H1 (cell line): Measurements from ENCODE around the gene EXOC2. TPM values are rescaled to one million over a fixed set of nuclear protein-coding genes. Genes with fewer than 3 reads are reported as not detected.

ENCODE experiments used
- CTCF ChIA-PET: fragments of 300-600 bp; sonication (Branson Sonifier 250); formaldehyde crosslinking; loops from one replicate; lab custom pipeline; 2021; ENCODE audit not compliant: partially characterized antibody; lab: Charles Lee
- POLR2A ChIA-PET: fragments of 300-600 bp; sonication (Branson Sonifier 250); formaldehyde crosslinking; loops from one replicate; lab custom pipeline; 2021; ENCODE audit warnings: inconsistent platforms; ENCODE audit not compliant: partially characterized antibody; lab: Charles Lee
- DNase-seq, 2 experiments: peaks; one replicate each; pipeline versions ENCODE4 v3.0.0 to v3.0.0-alpha.2; 2010 to 2022; ENCODE audit warnings: low spot score in 2 of 2, low read depth in 1 of 2, mixed read lengths in 1 of 2
- FAIRE-seq: peaks from 2 replicates; lab custom pipeline; 2011; peaks lifted over from hg19 to GRCh38; lab: Jason Lieb, UNC
- H2AFZ ChIP-seq: 2 replicates; pipeline ENCODE4 v1.8.1; 2012; ENCODE audit warnings: low read length, inconsistent platforms
- H2AK5ac ChIP-seq: 2 replicates; pipeline ENCODE4 v1.6.1; 2013; ENCODE audit warnings: low read depth, low read length
- H2BK120ac ChIP-seq: replicated peaks from 2 replicates; pipeline ENCODE3; 2013; ENCODE audit warnings: low read depth, low read length, inconsistent platforms
- H2BK12ac ChIP-seq: 2 replicates; pipeline ENCODE4 v1.6.1; 2013; ENCODE audit warnings: low read depth, low read length
- H2BK15ac ChIP-seq: 2 replicates; pipeline ENCODE4 v1.6.1; 2013; ENCODE audit warnings: low read length
- H2BK20ac ChIP-seq: 2 replicates; pipeline ENCODE4 v1.6.1; 2013; ENCODE audit warnings: low read length
- H2BK5ac ChIP-seq: 2 replicates; pipeline ENCODE4 v1.6.1; 2013; ENCODE audit warnings: low read depth, low read length
- H3K14ac ChIP-seq: 2 replicates; pipeline ENCODE4 v1.6.1; 2013; ENCODE audit warnings: inconsistent platforms; ENCODE audit not compliant: insufficient read length
- H3K18ac ChIP-seq: 2 replicates; pipeline ENCODE4 v1.6.1; 2013; ENCODE audit warnings: low read length; ENCODE audit errors: extremely low read depth
- H3K23ac ChIP-seq: 2 replicates; pipeline ENCODE4 v1.6.1; 2013; ENCODE audit warnings: inconsistent platforms; ENCODE audit not compliant: insufficient read length
- H3K23me2 ChIP-seq: 2 replicates; pipeline ENCODE4 v1.6.1; 2013; ENCODE audit warnings: low read depth, low read length
- H3K27ac ChIP-seq: 2 replicates; pipeline ENCODE4 v1.6.1; 2011; ENCODE audit warnings: low read depth, low read length, inconsistent platforms
- H3K27me3 ChIP-seq, 4 experiments: replicated peaks in 1 of 4; 1 replicate in 1 of 4; 2 replicates in 3 of 4; pipeline versions ENCODE4 v1.6.1 to v1.8.1; 2011 to 2013; ENCODE audit warnings: low read length in 3 of 4, mild to moderate bottlenecking in 3 of 4, inconsistent platforms in 2 of 4, mixed read lengths in 2 of 4, moderate library complexity in 1 of 4; ENCODE audit not compliant: control insufficient read depth in 3 of 4, insufficient read depth in 3 of 4; ENCODE audit errors: extremely low read depth in 1 of 4
- H3K36me3 ChIP-seq, 4 experiments: 2 replicates each; pipeline versions ENCODE4 v1.6.1 to v1.8.1; 2011 to 2013; ENCODE audit warnings: mild to moderate bottlenecking in 4 of 4, low read length in 3 of 4, moderate library complexity in 2 of 4, control low read depth in 1 of 4, inconsistent platforms in 1 of 4; ENCODE audit not compliant: insufficient read depth in 4 of 4, control insufficient read depth in 2 of 4
- H3K4ac ChIP-seq: replicated peaks from 2 replicates; pipeline ENCODE3; 2013; ENCODE audit warnings: low read length, low read depth, mixed read lengths, inconsistent platforms; ENCODE audit not compliant: insufficient read length
- H3K4me1 ChIP-seq, 4 experiments: replicated peaks in 1 of 4; 1 replicate in 1 of 4; 2 replicates in 3 of 4; pipeline versions ENCODE4 v1.6.1 to v1.8.1; 2011 to 2013; ENCODE audit warnings: low read length in 3 of 4, inconsistent platforms in 2 of 4, mixed read lengths in 1 of 4; ENCODE audit not compliant: insufficient read depth in 4 of 4, control insufficient read depth in 3 of 4
- H3K4me2 ChIP-seq, 2 experiments: 2 replicates each; pipeline versions ENCODE4 v1.6.1 to v1.8.1; 2011 to 2013; ENCODE audit warnings: low read depth in 2 of 2, low read length in 2 of 2, control low read depth in 1 of 2, inconsistent platforms in 1 of 2, mild to moderate bottlenecking in 1 of 2; ENCODE audit not compliant: insufficient read depth in 1 of 2
- H3K4me3 ChIP-seq, 4 experiments: fragments of 200-600, 300-600 bp in 1 of 4; sonication (generic), shearing (Covaris generic), sonication (Bioruptor Twin) in 1 of 4; 2 replicates each; pipeline versions ENCODE4 v1.5.1 to v1.8.1; 2011 to 2016; ENCODE audit warnings: low read length in 4 of 4, low read depth in 3 of 4, control low read depth in 2 of 4, inconsistent platforms in 2 of 4, mild to moderate bottlenecking in 2 of 4, mixed read lengths in 1 of 4, moderate library complexity in 1 of 4; ENCODE audit not compliant: insufficient read depth in 2 of 4; ENCODE audit errors: extremely low read depth in 1 of 4
- H3K56ac ChIP-seq: replicated peaks from 2 replicates; pipeline ENCODE3; 2013; ENCODE audit warnings: low read depth, mild to moderate bottlenecking, mixed read lengths, low read length, inconsistent platforms; ENCODE audit not compliant: insufficient read length
- H3K79me1 ChIP-seq: 2 replicates; pipeline ENCODE4 v1.6.1; 2013; ENCODE audit warnings: low read depth, low read length, control low read depth
- H3K79me2 ChIP-seq, 2 experiments: 2 replicates each; pipeline versions ENCODE4 v1.6.1 to v1.8.1; 2012 to 2013; ENCODE audit warnings: low read length in 2 of 2, mild to moderate bottlenecking in 2 of 2, inconsistent platforms in 1 of 2; ENCODE audit not compliant: insufficient read depth in 2 of 2, control insufficient read depth in 1 of 2
- H3K9ac ChIP-seq, 4 experiments: replicated peaks in 1 of 4; 1 replicate in 1 of 4; 2 replicates in 3 of 4; pipeline versions ENCODE4 v1.6.1 to v1.8.1; 2011 to 2013; ENCODE audit warnings: low read depth in 3 of 4, low read length in 3 of 4, control low read depth in 2 of 4, mild to moderate bottlenecking in 2 of 4, moderate library complexity in 2 of 4, inconsistent platforms in 1 of 4; ENCODE audit errors: extremely low read depth in 1 of 4
- H3K9me3 ChIP-seq, 2 experiments: 2 replicates each; pipeline versions ENCODE4 v1.6.1 to v1.8.1; 2012 to 2013; ENCODE audit warnings: mild to moderate bottlenecking in 2 of 2, moderate library complexity in 2 of 2, control low read depth in 1 of 2, inconsistent platforms in 1 of 2, low read depth in 1 of 2, low read length in 1 of 2, mixed read lengths in 1 of 2; ENCODE audit not compliant: insufficient read depth in 2 of 2
- H4K20me1 ChIP-seq, 2 experiments: replicated peaks in 1 of 2; 2 replicates each; pipeline versions ENCODE3 to v1.8.1; 2011 to 2013; ENCODE audit warnings: inconsistent platforms in 2 of 2, low read length in 2 of 2, mild to moderate bottlenecking in 1 of 2; ENCODE audit not compliant: insufficient read depth in 2 of 2, control insufficient read depth in 1 of 2
- H4K5ac ChIP-seq: 2 replicates; pipeline ENCODE4 v1.6.1; 2013; ENCODE audit warnings: low read length, low read depth, mixed read lengths, inconsistent platforms; ENCODE audit not compliant: insufficient read length
- H4K8ac ChIP-seq: 2 replicates; pipeline ENCODE4 v1.8.0; 2013; ENCODE audit warnings: mild to moderate bottlenecking, moderate library complexity, low read length, inconsistent platforms; ENCODE audit not compliant: insufficient read depth; ENCODE audit errors: extremely low read depth
- H4K91ac ChIP-seq: replicated peaks from 2 replicates; pipeline ENCODE3; 2013; ENCODE audit warnings: low read length, mixed read lengths, inconsistent platforms; ENCODE audit not compliant: insufficient read length
- POLR2A ChIP-seq, 2 experiments: IDR thresholded peaks; 1 replicate in 1 of 2; 2 replicates in 1 of 2; pipeline ENCODE4 v1.6.1; 2011; ENCODE audit warnings: low read depth in 2 of 2, low read length in 2 of 2, mild to moderate bottlenecking in 2 of 2; ENCODE audit errors: control extremely low read depth in 1 of 2
- RBBP5 ChIP-seq: IDR thresholded peaks from 2 replicates; pipeline ENCODE4 v1.7.1; 2012; ENCODE audit warnings: low read depth, mild to moderate bottlenecking, inconsistent platforms, low read length, moderate library complexity, borderline replicate concordance
- WGBS, 2 experiments: shearing (Covaris generic) in 1 of 2; methylation state at CpG; one replicate each; pipeline versions ENCODE4 v1.1.6 to v1.1.7; 2013 to 2015; ENCODE audit warnings: low lambda C conversion rate in 2 of 2, mixed read lengths in 2 of 2, inconsistent platforms in 1 of 2, low coverage in 1 of 2, missing lambda C conversion rate in 1 of 2; ENCODE audit not compliant: insufficient replicate concordance in 2 of 2, insufficient coverage in 1 of 2, insufficient read length in 1 of 2; ENCODE audit errors: extremely low coverage in 1 of 2, missing lambda C conversion rate in 1 of 2; 5-methylcytosine and 5-hydroxymethylcytosine counted together
- long read RNA-seq, 2 experiments: library from RNA in 1 of 2; library from capped mRNA in 1 of 2; stranded (forward); transcript quantifications; one replicate each; pipeline ENCODE4 v2.0.0, GENCODE V29; 2021; ENCODE audit warnings: inconsistent platforms in 1 of 2
- polyA minus RNA-seq, 3 experiments: library from RNA; depleted of rRNA, polyadenylated mRNA; stranded (reverse); fragments of >200 nt; gene quantifications; 1 replicate in 2 of 3; 2 replicates in 1 of 3; pipeline ENCODE4 v1.2.3, GENCODE V29; 2011
- polyA plus RNA-seq, 7 experiments: library from polyadenylated mRNA; depleted of rRNA in 3 of 7; stranded (reverse) in 5 of 7; unstranded in 2 of 7; fragments of >200 nt in 5 of 7; fragments of 200-250 nt in 2 of 7; gene quantifications; 1 replicate in 5 of 7; 2 replicates in 1 of 7; 4 replicates in 1 of 7; pipeline versions ENCODE4 v1.2.1 to v1.2.3, GENCODE V29; 2011 to 2013; ENCODE audit warnings: missing spikeins in 2 of 7, mixed read lengths in 2 of 7
- total RNA-seq: library from RNA; stranded (reverse); fragmentation: NEBNext Ultra II Directional; extraction: Animal tissue kit (Norgen Biotek cat#: 25700); gene quantifications from 2 replicates; pipeline ENCODE4 v1.2.1, GENCODE V29; 2021
- TF ChIP-seq, protein P1 (sequence below): IDR thresholded peaks from 2 replicates; pipeline ENCODE4 v1.6.1; 2012; ENCODE audit warnings: inconsistent platforms

The EXOC2 gene, protein sequence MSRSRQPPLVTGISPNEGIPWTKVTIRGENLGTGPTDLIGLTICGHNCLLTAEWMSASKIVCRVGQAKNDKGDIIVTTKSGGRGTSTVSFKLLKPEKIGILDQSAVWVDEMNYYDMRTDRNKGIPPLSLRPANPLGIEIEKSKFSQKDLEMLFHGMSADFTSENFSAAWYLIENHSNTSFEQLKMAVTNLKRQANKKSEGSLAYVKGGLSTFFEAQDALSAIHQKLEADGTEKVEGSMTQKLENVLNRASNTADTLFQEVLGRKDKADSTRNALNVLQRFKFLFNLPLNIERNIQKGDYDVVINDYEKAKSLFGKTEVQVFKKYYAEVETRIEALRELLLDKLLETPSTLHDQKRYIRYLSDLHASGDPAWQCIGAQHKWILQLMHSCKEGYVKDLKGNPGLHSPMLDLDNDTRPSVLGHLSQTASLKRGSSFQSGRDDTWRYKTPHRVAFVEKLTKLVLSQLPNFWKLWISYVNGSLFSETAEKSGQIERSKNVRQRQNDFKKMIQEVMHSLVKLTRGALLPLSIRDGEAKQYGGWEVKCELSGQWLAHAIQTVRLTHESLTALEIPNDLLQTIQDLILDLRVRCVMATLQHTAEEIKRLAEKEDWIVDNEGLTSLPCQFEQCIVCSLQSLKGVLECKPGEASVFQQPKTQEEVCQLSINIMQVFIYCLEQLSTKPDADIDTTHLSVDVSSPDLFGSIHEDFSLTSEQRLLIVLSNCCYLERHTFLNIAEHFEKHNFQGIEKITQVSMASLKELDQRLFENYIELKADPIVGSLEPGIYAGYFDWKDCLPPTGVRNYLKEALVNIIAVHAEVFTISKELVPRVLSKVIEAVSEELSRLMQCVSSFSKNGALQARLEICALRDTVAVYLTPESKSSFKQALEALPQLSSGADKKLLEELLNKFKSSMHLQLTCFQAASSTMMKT
- total RNA-seq = 44.2 and 44.4 TPM in 2 replicates
- polyA plus RNA-seq (2011; rRNA removed) = 23.2 and 25.5 TPM in 2 replicates
- polyA plus RNA-seq (2011; cell fraction: cytosol; rRNA removed) = 28.3 TPM
- 27.7 TPM for polyA plus RNA-seq (2011; cell fraction: nucleus; rRNA removed)
- polyA plus RNA-seq (2012, experiment 1 of 2) = 30.1 to 41.3 TPM (median 33.8 TPM) in 4 replicates
- 2.3 TPM for polyA plus RNA-seq (2012, experiment 2 of 2)
- 26.5 TPM for polyA plus RNA-seq (2013, experiment 1 of 2)
- polyA plus RNA-seq (2013, experiment 2 of 2) = 25.7 TPM
- polyA minus RNA-seq (2011; rRNA and poly(A)+ RNA removed) = 78.4 and 86.5 TPM in 2 replicates
- 32.3 TPM for polyA minus RNA-seq (2011; cell fraction: cytosol; rRNA and poly(A)+ RNA removed)
- 61.7 TPM for polyA minus RNA-seq (2011; cell fraction: nucleus; rRNA and poly(A)+ RNA removed)
- long read RNA-seq, experiment 1, full-length matches to known transcripts = 8 of 56 reads
- long read RNA-seq, experiment 1, partial matches to known transcripts = 23 of 56 reads
- long read RNA-seq, experiment 1, other reads (novel, unspliced or antisense) = 25 of 56 reads
- long read RNA-seq, experiment 2, full-length matches to known transcripts = 4 of 18 reads
- long read RNA-seq, experiment 2, partial matches to known transcripts = 3 of 18 reads
- long read RNA-seq, experiment 2, other reads (novel, unspliced or antisense) = 11 of 18 reads

DNA sequence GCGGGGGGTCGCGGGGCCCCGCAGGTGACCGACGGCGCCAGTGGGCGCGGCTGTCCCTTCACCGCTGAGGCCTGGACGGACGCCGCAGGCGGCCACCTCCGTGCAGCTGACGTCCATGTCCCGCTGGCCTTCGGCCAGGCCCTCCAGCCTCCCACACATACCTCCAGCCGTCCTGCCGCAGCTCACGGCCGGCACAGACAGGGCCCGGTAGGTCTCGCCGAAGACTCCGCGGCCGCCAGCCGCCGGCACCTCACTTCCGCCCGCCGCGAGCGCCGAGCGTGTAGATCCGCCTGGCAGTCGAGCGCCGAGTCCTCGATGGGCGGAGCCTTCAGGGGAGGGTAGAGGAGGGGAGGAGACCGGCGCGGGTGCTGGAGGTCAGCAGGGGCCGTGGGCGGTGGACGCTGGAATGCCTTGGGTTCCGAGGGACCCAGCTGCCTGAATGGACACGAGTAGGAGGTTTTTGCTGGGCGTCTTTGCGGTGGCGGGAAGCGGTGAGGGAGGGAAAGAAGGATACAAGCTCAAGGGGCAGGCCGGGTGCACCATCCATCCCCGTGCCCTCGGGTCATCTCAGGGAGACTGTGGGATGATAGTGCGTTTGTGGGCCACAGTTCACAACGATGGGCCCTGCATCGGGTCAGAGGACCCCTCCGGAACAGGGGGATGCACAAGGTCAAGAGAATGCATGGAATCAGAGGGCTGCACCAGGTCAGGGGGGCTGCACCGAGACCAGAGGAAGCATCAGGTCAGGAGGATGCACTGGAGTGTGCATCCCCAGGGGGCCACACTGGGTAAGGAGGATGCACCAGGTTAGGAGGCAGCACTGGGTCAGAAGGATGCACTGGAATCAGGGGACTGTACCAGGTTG, at the start of gene EXOC2:
TSS of gene EXOC2 (minus strand) at position 282 of the 865 bp plus-strand sequence. CDS start 55,321 bp downstream, outside the sequence.
- no peak within 1 kb of the TSS for H2BK120ac ChIP-seq
- H3K9me3 ChIP-seq = no peaks in the 10 kb centered on the region
- H3K27me3 ChIP-seq = no peaks in the 10 kb centered on the region
- H4K5ac ChIP-seq = peak within 1 kb of the TSS; percentile 90
- no peak within 1 kb of the TSS for H2BK15ac ChIP-seq
- peak within 1 kb of the TSS; percentile 65 to 99 for H3K4me2 ChIP-seq
- H3K18ac ChIP-seq = peak within 1 kb of the TSS; percentile 84
- peak within 1 kb of the TSS; percentile 71 to 93 (median 88) for H3K4me3 ChIP-seq
- POLR2A ChIA-PET = interaction anchor here (0.6 to 1.9 kb wide), 8 partner anchors 9 to 75 kb away, joined by 3 to 8 read pairs (median 4); no protein-coding TSS in a partner anchor
- peak within 1 kb of the TSS; percentile 40 for H3K56ac ChIP-seq
- H3K14ac ChIP-seq = no peak within 1 kb of the TSS
- H2BK12ac ChIP-seq = 0 out of 2 replicates have a peak within 1 kb of the TSS, but pooled peaks have one; percentile 50
- H4K20me1 ChIP-seq = peaks cover 0 to 2% of the 10 kb centered on the region in 2 experiments
- H3K4me1 ChIP-seq = peaks cover 0 to 4% (median 1%) of the 10 kb centered on the region in 4 experiments; a peak in 4 of 7 replicates
- H3K23ac ChIP-seq = no peak within 1 kb of the TSS
- H3K9ac ChIP-seq = peak within 1 kb of the TSS; percentile 51 to 77 (median 66)
- peak within 1 kb of the TSS; percentile 99 for H2AFZ ChIP-seq
- H4K91ac ChIP-seq = peak within 1 kb of the TSS; percentile 95
- peak within 1 kb of the TSS; percentile 75 for H3K4ac ChIP-seq
- H3K36me3 ChIP-seq = peaks cover 0 to 6% (median 0%) of the 10 kb centered on the region in 4 experiments; a peak in 1 of 8 replicates
- peaks cover 20% of the 10 kb centered on the region for H3K79me1 ChIP-seq
- WGBS, 2 experiments = 4% methylated on average over 53 of the region's 63 CpGs; no CpG with 5 or more reads in 1 of the 2 experiments
- no peak within 1 kb of the TSS for H2AK5ac ChIP-seq
- H4K8ac ChIP-seq = peak within 1 kb of the TSS; percentile 73
- H2BK5ac ChIP-seq = peak within 1 kb of the TSS; percentile 93; the same call in 1 of the 2 replicates
- peak; percentile 54 to 92 for DNase-seq
- CTCF ChIA-PET = interaction anchor here (0.6 to 4.0 kb wide), 26 partner anchors 9 to 690 kb away, joined by 3 to 18 read pairs (median 3); no protein-coding TSS in a partner anchor
- peaks cover 7% of the 10 kb centered on the region for H3K23me2 ChIP-seq
- no peak within 1 kb of the TSS for H2BK20ac ChIP-seq
- H3K27ac ChIP-seq = peak within 1 kb of the TSS; percentile 56; the same call in 1 of the 2 replicates
- peaks cover 8 to 47% of the 10 kb centered on the region in 2 experiments for H3K79me2 ChIP-seq
- FAIRE-seq = peak; percentile 24
- TF ChIP-seq RBBP5 (peak; percentile 98), POLR2A (IDR thresholded peaks at IDR 0.05; ENCODE audit: control extremely low read depth in 1 of 2, low read depth in 2 of 2, low read length in 2 of 2) (peak in 1 of 2 experiments; percentile 40; a peak in 1 of 3 replicates)
- TF ChIP-seq, protein P1, sequence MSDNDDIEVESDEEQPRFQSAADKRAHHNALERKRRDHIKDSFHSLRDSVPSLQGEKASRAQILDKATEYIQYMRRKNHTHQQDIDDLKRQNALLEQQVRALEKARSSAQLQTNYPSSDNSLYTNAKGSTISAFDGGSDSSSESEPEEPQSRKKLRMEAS = peak; percentile 73
